Measurements from ENCODE around the gene C2orf49. TPM values are rescaled to one million over a fixed set of nuclear protein-coding genes. Genes with fewer than 3 reads are reported as not detected.
A peak's percentile ranks its signal among the peaks of the same experiment; 100 is the strongest.

The C2orf49 gene
- polyA plus RNA-seq (ENCODE audit: insufficient read length in 10 of 10): 10 to 100 TPM; 13.8 to 20.2 (median 16.5) TPM
- long read RNA-seq, donor 1, full-length matches to known transcripts: 5 of 5 reads
- long read RNA-seq, donor 1, partial matches to known transcripts: 0 of 5 reads
- long read RNA-seq, donor 1, other reads (novel, unspliced or antisense): 0 of 5 reads
- long read RNA-seq, donor 2, full-length matches to known transcripts: 3 of 3 reads
- long read RNA-seq, donor 2, partial matches to known transcripts: 0 of 3 reads
- long read RNA-seq, donor 2, other reads (novel, unspliced or antisense): 0 of 3 reads
- long read RNA-seq, donor 3: 0 reads
- long read RNA-seq, donor 4, full-length matches to known transcripts: 5 of 5 reads
- long read RNA-seq, donor 4, partial matches to known transcripts: 0 of 5 reads
- long read RNA-seq, donor 4, other reads (novel, unspliced or antisense): 0 of 5 reads
- long read RNA-seq, donor 5, full-length matches to known transcripts: 6 of 6 reads
- long read RNA-seq, donor 5, partial matches to known transcripts: 0 of 6 reads
- long read RNA-seq, donor 5, other reads (novel, unspliced or antisense): 0 of 6 reads
- long read RNA-seq, donor 6, full-length matches to known transcripts: 5 of 5 reads
- long read RNA-seq, donor 6, partial matches to known transcripts: 0 of 5 reads
- long read RNA-seq, donor 6, other reads (novel, unspliced or antisense): 0 of 5 reads
- long read RNA-seq, donor 7, full-length matches to known transcripts: 6 of 6 reads
- long read RNA-seq, donor 7, partial matches to known transcripts: 0 of 6 reads
- long read RNA-seq, donor 7, other reads (novel, unspliced or antisense): 0 of 6 reads
- long read RNA-seq, donor 8, full-length matches to known transcripts: 5 of 5 reads
- long read RNA-seq, donor 8, partial matches to known transcripts: 0 of 5 reads
- long read RNA-seq, donor 8, other reads (novel, unspliced or antisense): 0 of 5 reads
- long read RNA-seq, donor 9: 0 reads

DNA sequence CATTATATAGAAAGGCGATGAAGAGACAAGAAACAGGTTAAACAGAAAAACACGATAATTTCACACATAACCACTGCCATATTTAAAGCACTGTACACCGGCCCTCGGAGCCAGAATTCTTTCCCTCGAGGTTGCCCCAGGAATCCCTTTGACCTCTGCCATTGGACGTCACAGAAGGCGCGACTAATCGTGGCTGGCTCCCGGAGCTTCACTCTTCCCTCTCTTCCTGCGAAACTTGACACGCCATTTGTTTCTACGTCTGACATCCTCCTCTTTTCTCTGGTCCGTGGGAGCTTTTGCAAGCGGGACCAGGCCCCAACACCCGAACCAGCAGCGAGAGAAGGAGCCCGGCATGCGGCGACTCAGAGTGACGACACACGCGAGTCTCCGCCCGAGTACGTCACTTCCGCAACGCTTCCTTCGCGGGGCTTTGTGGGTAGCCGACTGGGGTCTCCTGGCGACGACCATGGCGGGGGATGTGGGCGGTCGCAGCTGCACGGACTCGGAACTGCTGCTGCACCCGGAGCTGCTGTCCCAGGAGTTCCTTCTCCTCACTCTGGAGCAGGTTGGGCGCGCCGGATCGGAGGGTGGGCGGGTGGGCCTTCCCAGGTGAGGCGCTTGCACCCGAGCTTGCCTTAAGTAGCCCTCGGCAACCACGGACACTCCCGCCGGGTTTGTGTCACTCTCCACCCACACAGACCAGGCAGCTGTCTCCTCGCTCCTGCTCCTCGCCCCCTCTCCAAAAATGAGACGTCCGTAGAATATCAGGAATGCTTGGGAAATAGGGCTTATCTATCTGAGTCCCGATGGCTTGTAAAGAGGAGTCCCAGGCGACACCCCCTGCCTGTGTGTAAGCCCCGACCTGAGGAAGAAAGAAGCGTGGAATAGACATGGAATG, at the start of gene C2orf49:
Gene C2orf49, plus strand, starts transcription at position 419 of the 898 bp plus-strand sequence. Its CDS starts 48 bp downstream, at position 467.
- peak; percentile 90 to 98 (median 94) for DNase-seq

DNA sequence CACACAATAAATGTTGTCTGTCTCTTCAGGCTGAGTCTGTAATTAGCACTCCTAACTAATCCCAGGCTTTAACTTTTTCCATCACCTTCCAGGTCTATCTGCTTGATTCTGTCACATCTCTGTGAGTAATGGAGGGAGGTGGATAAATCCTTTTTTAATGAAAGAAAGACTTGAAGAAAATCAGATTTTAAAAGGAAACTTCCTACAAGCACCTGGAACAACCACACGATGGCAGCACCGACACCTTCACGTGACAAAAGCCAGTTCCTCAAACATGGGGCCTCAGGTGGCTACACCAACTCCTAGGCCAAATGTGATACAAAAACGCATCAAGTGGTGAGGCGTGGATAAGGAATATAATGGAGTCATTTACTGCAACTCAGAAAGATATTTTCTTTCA, 49.6 kb upstream of the C2orf49 start:
- no peak for DNase-seq

- DNase-seq: no peak
These were observed 49.2 kb upstream of the C2orf49 start for GRCh38 chr2:105288133-105288532.

DNA sequence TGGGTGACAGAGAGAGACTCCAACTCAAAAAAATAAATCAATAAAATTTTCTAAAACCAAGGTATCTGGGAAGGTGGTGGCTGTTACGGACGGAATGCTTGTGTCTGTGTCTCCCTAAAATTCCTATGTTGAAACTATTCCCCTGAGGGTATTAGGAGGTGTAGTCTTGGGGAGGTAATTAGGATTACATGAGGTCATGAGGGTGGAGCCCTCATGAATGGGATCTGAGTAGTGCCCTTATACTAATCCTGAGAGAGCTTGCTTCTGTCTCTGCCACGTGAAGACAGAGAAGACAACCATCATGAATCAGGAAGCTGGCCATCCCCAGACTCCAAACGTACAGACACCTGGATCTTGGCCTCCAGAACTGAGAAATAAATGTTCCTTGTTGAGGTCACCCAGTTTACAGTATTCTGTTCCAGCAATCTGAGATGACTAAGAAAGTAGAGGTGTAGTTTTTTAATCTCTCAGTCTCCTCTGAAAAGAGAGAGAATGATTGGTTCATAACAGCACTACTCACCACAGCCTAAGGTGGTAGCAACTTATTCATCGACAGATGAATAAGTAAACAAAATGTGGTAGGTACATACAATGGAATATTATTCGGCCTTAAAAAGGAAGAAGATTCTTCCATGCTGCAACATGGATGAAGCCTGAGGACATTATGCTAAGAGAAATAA, 46.2 kb upstream of the C2orf49 start:
- no peak for DNase-seq

DNA sequence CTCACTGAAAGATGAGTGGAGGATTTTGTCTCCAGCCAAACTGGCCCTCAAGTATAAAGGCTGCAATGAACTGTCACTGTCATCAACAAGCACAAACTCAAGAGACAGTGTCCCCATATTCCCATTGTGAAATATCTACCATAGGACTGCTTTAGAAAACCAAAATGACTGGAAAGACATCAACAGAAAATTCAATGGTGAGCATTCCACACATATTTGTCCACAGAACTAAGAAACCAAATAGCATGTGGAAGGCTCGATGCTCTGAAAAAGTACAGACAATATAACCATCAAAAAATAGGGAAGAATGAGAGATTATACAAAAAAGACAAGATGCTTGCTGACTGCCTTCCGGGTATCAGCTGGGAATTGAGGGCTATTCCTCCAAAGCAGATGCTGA, 45.4 kb upstream of the C2orf49 start:
- no peak for DNase-seq

- DNase-seq: no peak
These were observed 43.3 kb upstream of the C2orf49 start for GRCh38 chr2:105294046-105294445.

DNA sequence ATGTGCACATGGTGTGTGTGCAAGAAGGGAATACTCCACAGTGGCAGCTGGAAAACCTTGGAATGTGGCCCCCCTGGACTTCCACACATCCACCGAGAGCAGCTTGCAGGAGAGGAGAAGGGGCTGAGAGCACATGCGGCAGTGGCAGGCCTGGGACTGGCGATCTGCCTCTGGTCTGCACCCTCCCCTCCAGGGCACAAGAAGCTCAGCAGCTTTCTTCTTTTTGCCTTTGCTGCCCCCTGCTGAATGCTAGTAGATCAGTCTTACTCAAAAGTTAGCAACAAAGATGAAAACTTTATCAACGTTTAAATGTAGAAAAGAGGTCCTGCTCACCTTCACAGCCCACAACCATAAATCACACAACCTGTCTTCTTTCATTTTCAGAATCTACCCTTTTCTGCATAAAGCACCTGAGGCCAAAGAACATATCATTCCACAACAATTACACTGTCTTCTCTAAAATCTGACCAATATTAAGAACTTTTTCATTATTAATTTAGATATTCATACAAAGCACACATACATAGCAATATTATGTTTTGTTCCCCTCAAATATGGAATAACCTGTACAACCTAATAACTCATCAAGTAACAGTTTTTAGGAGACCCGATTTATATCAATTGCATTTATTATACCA, 42.4 kb upstream of the C2orf49 start:
- peak; percentile 36 to 62 (median 37) for DNase-seq

DNA sequence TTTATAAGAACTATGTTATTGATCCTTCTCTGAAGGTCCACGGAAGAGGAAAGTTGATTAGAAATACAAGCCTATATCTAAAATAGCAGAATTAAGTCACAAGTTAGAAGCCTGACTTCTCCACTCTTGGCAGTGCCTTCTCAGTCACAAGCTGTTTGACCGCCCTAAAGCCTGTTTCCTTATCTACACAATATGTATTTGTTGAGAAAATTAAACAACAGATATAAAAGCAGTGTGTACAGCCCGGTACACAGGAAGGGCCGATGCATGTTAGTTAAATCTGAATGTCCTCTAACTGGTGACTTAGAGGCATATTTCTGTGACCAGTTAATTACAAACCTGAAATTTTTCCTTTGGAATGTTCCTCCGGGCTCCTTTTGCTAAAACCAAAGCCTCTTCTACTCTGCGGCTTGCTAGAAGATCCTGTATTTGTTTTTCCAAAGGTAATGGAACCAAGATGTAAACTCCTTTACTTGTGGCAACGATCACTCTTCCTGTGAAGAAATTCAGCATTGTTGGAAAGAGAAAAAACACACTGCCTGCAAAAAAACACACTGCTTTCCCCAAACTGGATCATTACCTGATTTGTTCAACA, 41.2 kb upstream of the C2orf49 start:
- no peak for DNase-seq

DNA sequence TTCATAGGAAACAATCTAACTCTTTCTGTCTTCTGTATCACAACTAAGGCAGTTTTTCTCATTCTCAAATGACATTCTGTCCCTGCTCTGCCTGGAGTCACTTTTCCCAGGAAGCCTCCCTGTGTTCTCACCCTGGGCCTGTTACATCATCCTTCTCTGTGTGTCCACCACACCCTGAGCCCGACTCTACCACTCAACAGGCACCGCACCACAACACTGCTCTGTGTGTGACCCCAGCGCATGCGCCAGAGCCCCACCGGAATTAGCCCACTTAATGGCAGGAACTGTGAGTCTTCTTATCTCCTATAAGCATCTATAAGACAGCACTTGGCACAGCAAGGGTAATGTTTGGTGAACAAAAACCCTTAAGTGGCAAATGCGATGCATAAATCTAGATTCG, 40.1 kb upstream of the C2orf49 start:
- DNase-seq: no peak

DNA sequence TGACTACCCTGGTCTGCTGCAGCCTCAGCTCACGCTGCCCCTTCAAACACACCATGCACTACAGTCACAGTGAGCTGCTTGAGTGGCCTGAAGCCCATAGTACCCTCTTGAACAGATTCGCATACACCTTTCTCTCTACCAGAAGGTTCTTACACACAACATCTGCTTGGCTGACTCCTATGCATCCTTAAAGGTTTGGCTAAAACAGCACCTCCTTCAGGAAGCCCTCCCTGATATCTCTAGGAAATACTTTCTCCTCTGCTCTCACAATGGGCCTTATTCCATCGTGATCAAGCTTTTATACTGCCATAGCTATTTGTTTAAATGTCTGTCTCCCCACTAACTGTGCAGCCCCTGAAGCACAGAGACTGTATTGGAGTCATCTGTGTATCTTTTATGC, 39.3 kb upstream of the C2orf49 start:
- no peak for DNase-seq

- no peak for DNase-seq
These were observed 38.0 kb upstream of the C2orf49 start for GRCh38 chr2:105299290-105299689.

- DNase-seq: no peak
These were observed 35.7 kb upstream of the C2orf49 start for GRCh38 chr2:105301646-105302045.

DNA sequence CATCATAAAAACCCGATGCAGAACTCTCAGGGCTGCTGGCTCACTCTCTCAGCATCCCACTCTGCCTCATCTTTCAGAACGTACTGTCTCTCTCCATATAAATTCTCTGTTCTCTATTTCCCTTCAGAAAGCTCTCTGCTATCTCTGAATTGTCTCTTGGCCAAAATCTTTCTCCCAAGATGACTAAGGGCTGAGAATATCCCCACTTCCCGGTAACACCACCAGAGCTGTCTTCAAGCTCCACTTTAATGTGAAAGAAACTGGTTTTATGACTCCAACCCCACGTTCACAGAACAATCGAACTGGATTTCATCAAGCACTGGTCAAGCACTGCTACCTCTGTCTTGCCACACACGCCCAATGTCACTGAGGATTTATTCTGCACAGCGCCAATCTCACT, 30.2 kb upstream of the C2orf49 start:
- no peak for DNase-seq

DNA sequence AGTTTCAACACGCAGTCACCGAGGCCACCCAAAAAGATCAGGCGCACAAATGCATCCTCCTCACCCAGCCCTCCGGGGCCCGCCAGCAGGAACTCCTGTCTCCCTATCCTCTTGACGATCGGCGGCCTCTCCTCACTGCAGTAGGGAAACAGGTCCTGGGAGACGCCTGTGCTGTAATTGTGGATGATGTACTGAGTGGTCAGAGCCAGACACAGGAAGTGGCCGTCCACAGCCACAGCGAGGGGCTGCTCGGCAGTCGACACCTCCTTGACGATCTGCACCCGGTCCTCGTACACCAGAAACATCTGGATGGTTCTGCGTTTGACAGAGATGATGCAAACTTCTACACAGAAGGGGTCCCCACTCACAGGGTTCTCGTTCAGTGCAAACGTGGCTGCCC, 29.8 kb upstream of the C2orf49 start:
- no peak for DNase-seq

DNA sequence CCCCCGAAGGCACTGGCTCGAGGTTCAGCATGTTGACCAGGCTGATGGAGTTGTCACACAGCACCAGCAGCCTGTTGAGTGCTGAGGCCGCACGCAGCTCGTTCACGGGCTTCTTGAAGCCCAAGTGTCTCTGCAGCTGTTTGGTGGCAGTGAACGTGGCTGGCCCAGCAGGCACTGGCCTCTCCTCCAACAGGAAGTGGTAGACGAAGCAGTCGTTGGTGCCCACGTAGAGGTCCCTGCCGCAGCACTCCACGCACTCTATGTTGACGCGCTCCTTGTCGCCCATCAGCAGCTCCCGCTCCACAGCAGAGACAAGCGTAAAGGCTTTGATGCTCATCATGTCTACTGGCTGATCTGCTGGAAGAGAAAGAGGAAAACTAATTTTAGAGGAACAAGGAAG, 29.4 kb upstream of the C2orf49 start:
- DNase-seq: no peak

- DNase-seq: no peak
These were observed 28.8 kb upstream of the C2orf49 start for GRCh38 chr2:105308382-105309146.

GRCh38 chr2:105309147-105309545, 28.2 kb upstream of the C2orf49 start:
- DNase-seq: peak in 1 of 3 donors; percentile 47

GRCh38 chr2:105313877-105314276, 23.5 kb upstream of the C2orf49 start:
- DNase-seq: no peak

DNA sequence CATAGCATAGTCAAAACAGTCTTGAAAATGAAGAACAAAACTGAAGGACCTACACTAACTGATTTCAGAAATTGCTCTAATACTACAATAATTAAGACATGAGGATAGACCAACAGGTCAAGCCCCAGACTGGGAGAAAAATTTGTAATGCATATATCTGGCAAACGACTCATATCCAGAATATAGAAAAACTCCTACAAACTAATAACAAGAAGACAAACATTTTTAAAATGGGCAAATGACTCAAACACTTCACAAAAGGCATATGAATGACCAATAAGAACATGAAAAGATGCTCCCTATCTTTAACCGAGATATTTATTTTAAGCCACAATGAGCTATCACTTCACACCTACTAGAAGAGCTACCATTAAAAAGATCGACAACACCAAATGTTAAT, 22.0 kb upstream of the C2orf49 start:
- DNase-seq: no peak
